ENCODE results near the gene MYBPC3.

The MYBPC3 gene

GRCh38 chr11:47394322-47395222 is 42.1 kb upstream of the MYBPC3 start:
- Histone ChIP-seq H3K4me3 (no peak overlapping the region), H3K27ac (no peak overlapping the region), H3K9ac (ENCODE audit: insufficient read length) (no peak overlapping the region), H3K9me3 (ENCODE audit: low read depth, low read length) (no peaks in the 10 kb centered on the region), H3K36me3 (ENCODE audit: insufficient read depth, low read length) (no peaks in the 10 kb centered on the region)
- TF ChIP-seq FOXP2 (optimal IDR thresholded peaks at IDR 0.05; ENCODE audit: control extremely low read depth, extremely low read length, insufficient read depth) (no peak), POLR2AphosphoS5 (IDR thresholded peaks at IDR 0.05; ENCODE audit: borderline replicate concordance, low read depth, low read length) (no peak), EZH2 (IDR thresholded peaks at IDR 0.05) (no peak)
- DNase-seq (ENCODE audit: low read depth, low spot score): no peak

- no peak overlapping the region for H3K27ac ChIP-seq
- no peak overlapping the region for H3K4me3 ChIP-seq
- no peak overlapping the region for H3K9ac ChIP-seq (ENCODE audit: insufficient read length)
Measured at GRCh38 chr11:47394050-47394321, 41.5 kb upstream of the MYBPC3 start.

GRCh38 chr11:47393163-47394049 is 40.9 kb upstream of the MYBPC3 start:
- no peak for TF ChIP-seq FOXP2 (optimal IDR thresholded peaks at IDR 0.05; ENCODE audit: control extremely low read depth, extremely low read length, insufficient read depth)
- Histone ChIP-seq H3K4me3 (no peak overlapping the region), H3K36me3 (ENCODE audit: insufficient read depth, low read length) (no peaks in the 10 kb centered on the region), H3K9me3 (ENCODE audit: low read depth, low read length) (no peaks in the 10 kb centered on the region), H3K9ac (ENCODE audit: insufficient read length) (no peak overlapping the region), H3K27ac (no peak overlapping the region)
- no peak for DNase-seq (ENCODE audit: low read depth, low spot score)

More at GRCh38 chr11:47394050-47394321, 41.5 kb upstream of the MYBPC3 start:
- TF ChIP-seq EZH2 (IDR thresholded peaks at IDR 0.05) (no peak), POLR2AphosphoS5 (IDR thresholded peaks at IDR 0.05; ENCODE audit: borderline replicate concordance, low read depth, low read length) (no peak), FOXP2 (optimal IDR thresholded peaks at IDR 0.05; ENCODE audit: control extremely low read depth, extremely low read length, insufficient read depth) (no peak)
- Histone ChIP-seq H3K9me3 (ENCODE audit: low read depth, low read length) (no peaks in the 10 kb centered on the region), H3K36me3 (ENCODE audit: insufficient read depth, low read length) (no peaks in the 10 kb centered on the region)
- DNase-seq (ENCODE audit: low read depth, low spot score): no peak

GRCh38 chr11:47392546-47393162 is 40.2 kb upstream of the MYBPC3 start:
- H3K9me3 ChIP-seq (ENCODE audit: low read depth, low read length): no peaks in the 10 kb centered on the region
- no peak for DNase-seq (ENCODE audit: low read depth, low spot score)
- TF ChIP-seq FOXP2 (optimal IDR thresholded peaks at IDR 0.05; ENCODE audit: control extremely low read depth, extremely low read length, insufficient read depth): no peak
- TF ChIP-seq POLR2AphosphoS5 (IDR thresholded peaks at IDR 0.05; ENCODE audit: borderline replicate concordance, low read depth, low read length): no peak
- no peak for TF ChIP-seq EZH2 (IDR thresholded peaks at IDR 0.05)

GRCh38 chr11:47391711-47392432 is 39.4 kb upstream of the MYBPC3 start:
- Histone ChIP-seq H3K9me3 (ENCODE audit: low read depth, low read length) (no peaks in the 10 kb centered on the region), H3K9ac (ENCODE audit: insufficient read length) (no peak overlapping the region), H3K27ac (no peak overlapping the region), H3K4me3 (no peak overlapping the region), H3K36me3 (ENCODE audit: insufficient read depth, low read length) (no peaks in the 10 kb centered on the region)
- TF ChIP-seq FOXP2 (optimal IDR thresholded peaks at IDR 0.05; ENCODE audit: control extremely low read depth, extremely low read length, insufficient read depth) (no peak), POLR2AphosphoS5 (IDR thresholded peaks at IDR 0.05; ENCODE audit: borderline replicate concordance, low read depth, low read length) (no peak), EZH2 (IDR thresholded peaks at IDR 0.05) (no peak)
- DNase-seq (ENCODE audit: low read depth, low spot score): no peak

More at GRCh38 chr11:47392546-47393162, 40.2 kb upstream of the MYBPC3 start:
- H3K4me3 ChIP-seq: no peak overlapping the region
- H3K9ac ChIP-seq (ENCODE audit: insufficient read length): no peak overlapping the region
- H3K36me3 ChIP-seq (ENCODE audit: insufficient read depth, low read length): no peaks in the 10 kb centered on the region
- no peak overlapping the region for H3K27ac ChIP-seq

GRCh38 chr11:47391077-47391583 is 38.6 kb upstream of the MYBPC3 start:
- DNase-seq (ENCODE audit: low read depth, low spot score): no peak
- H3K36me3 ChIP-seq (ENCODE audit: insufficient read depth, low read length): no peaks in the 10 kb centered on the region
- H3K4me3 ChIP-seq: no peak overlapping the region
- no peak overlapping the region for H3K9ac ChIP-seq (ENCODE audit: insufficient read length)
- H3K9me3 ChIP-seq (ENCODE audit: low read depth, low read length): no peaks in the 10 kb centered on the region
- TF ChIP-seq FOXP2 (optimal IDR thresholded peaks at IDR 0.05; ENCODE audit: control extremely low read depth, extremely low read length, insufficient read depth) (no peak), POLR2AphosphoS5 (IDR thresholded peaks at IDR 0.05; ENCODE audit: borderline replicate concordance, low read depth, low read length) (no peak)
- H3K27ac ChIP-seq: no peak overlapping the region

- H3K27ac ChIP-seq: no peak overlapping the region
- no peak overlapping the region for H3K9ac ChIP-seq (ENCODE audit: insufficient read length)
- no peak overlapping the region for H3K4me3 ChIP-seq
- H3K9me3 ChIP-seq (ENCODE audit: low read depth, low read length): no peaks in the 10 kb centered on the region
- TF ChIP-seq EZH2 (IDR thresholded peaks at IDR 0.05) (no peak), FOXP2 (optimal IDR thresholded peaks at IDR 0.05; ENCODE audit: control extremely low read depth, extremely low read length, insufficient read depth) (no peak), POLR2AphosphoS5 (IDR thresholded peaks at IDR 0.05; ENCODE audit: borderline replicate concordance, low read depth, low read length) (no peak)
- no peaks in the 10 kb centered on the region for H3K36me3 ChIP-seq (ENCODE audit: insufficient read depth, low read length)
- no peak for DNase-seq (ENCODE audit: low read depth, low spot score)
Measured at GRCh38 chr11:47390422-47390760, 37.9 kb upstream of the MYBPC3 start.
